ENCODE measurements around the gene AURKB. TPM values are rescaled to one million over a fixed set of nuclear protein-coding genes. Genes with fewer than 3 reads are reported as not detected.

The AURKB gene
- total RNA-seq, 1 donor from 2014 or later, result 7.6 TPM

DNA sequence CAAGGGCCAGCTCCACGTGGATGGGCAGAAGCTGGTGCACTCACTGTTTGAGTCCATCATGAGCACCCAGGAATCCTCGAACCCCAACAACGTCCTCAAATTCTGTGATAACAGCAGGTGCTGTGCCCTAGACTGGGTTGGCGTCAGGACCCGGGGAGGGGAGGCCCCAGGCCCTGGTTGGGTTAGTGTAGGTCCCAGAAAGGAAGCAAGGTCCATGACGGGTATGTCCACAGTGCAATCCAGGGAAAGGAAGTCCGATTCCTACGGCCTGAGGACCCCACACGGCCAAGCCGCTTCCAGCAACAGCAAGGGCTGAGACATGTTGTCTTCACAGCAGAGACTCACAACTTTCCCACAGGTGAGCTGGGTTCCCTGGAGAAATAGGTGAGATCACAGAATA is 45.9 kb upstream of the AURKB start:
- Histone ChIP-seq H3K9ac (ENCODE audit: low read length) (no peak overlapping the region), H3K36me3 (ENCODE audit: insufficient read depth, low read length) (peaks cover 15% of the 10 kb centered on the region), H3K9me3 (ENCODE audit: insufficient read depth, low read depth, low read length) (no peaks in the 10 kb centered on the region), H3K27ac (ENCODE audit: low read depth, low read length) (no peak overlapping the region), H3K27me3 (ENCODE audit: insufficient read depth, low read length) (no peaks in the 10 kb centered on the region), H2AFZ (ENCODE audit: low read depth, low read length) (no peak overlapping the region), H3K4me3 (ENCODE audit: insufficient read depth, low read depth, low read length) (no peak overlapping the region), H4K20me1 (ENCODE audit: insufficient read depth, low read length) (no peaks in the 10 kb centered on the region), H3K79me2 (ENCODE audit: insufficient read depth, low read length) (peaks cover 18% of the 10 kb centered on the region), H3K4me2 (ENCODE audit: low read length) (no peak overlapping the region), H3K4me1 (ENCODE audit: insufficient read depth, low read length) (no peaks in the 10 kb centered on the region)
- Mint-ChIP-seq H3K4me1 (ENCODE audit: low read depth, unreplicated experiment) (no peaks in the 10 kb centered on the region), H3K27ac (ENCODE audit: unreplicated experiment) (no peak overlapping the region), H3K9me3 (ENCODE audit: unreplicated experiment) (no peaks in the 10 kb centered on the region), H3K27me3 (ENCODE audit: low read depth, unreplicated experiment) (no peaks in the 10 kb centered on the region), H3K4me3 (ENCODE audit: unreplicated experiment) (no peak overlapping the region), H3K36me3 (ENCODE audit: low read depth, unreplicated experiment) (peaks cover 6% of the 10 kb centered on the region)
- no peak for TF ChIP-seq EZH2 (IDR thresholded peaks at IDR 0.05; ENCODE audit: insufficient read depth, low read length)
- TF ChIP-seq, protein P1, sequence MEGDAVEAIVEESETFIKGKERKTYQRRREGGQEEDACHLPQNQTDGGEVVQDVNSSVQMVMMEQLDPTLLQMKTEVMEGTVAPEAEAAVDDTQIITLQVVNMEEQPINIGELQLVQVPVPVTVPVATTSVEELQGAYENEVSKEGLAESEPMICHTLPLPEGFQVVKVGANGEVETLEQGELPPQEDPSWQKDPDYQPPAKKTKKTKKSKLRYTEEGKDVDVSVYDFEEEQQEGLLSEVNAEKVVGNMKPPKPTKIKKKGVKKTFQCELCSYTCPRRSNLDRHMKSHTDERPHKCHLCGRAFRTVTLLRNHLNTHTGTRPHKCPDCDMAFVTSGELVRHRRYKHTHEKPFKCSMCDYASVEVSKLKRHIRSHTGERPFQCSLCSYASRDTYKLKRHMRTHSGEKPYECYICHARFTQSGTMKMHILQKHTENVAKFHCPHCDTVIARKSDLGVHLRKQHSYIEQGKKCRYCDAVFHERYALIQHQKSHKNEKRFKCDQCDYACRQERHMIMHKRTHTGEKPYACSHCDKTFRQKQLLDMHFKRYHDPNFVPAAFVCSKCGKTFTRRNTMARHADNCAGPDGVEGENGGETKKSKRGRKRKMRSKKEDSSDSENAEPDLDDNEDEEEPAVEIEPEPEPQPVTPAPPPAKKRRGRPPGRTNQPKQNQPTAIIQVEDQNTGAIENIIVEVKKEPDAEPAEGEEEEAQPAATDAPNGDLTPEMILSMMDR (IDR thresholded peaks at IDR 0.05; ENCODE audit: insufficient read depth, low read depth, low read length), result no peak
- DNase-seq (ENCODE audit: low read depth) (no peak), FAIRE-seq (no peak)

DNA sequence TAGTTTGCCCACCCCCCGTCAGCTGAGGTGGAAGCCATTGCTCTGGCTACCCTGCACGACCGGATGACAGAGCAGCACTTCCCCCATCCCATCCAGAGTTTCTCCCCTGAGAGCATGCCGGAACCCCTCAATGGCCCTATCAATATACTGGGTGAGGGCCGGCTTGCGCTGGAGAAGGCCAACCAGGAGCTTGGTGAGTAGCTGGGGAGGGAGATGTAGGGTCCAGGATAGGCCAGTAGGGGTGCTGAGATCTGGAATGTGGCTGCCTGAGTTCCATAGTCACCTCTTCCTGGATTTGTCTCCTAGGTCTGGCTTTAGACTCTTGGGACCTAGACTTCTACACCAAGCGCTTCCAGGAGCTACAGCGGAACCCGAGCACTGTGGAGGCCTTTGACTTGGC is 45.1 kb upstream of the AURKB start:
- FAIRE-seq, result no peak
- Mint-ChIP-seq H3K36me3 (ENCODE audit: low read depth, unreplicated experiment) (peaks cover 6% of the 10 kb centered on the region), H3K9me3 (ENCODE audit: unreplicated experiment) (no peaks in the 10 kb centered on the region), H3K27ac (ENCODE audit: unreplicated experiment) (no peak overlapping the region), H3K27me3 (ENCODE audit: low read depth, unreplicated experiment) (no peaks in the 10 kb centered on the region), H3K4me1 (ENCODE audit: low read depth, unreplicated experiment) (no peaks in the 10 kb centered on the region), H3K4me3 (ENCODE audit: unreplicated experiment) (no peak overlapping the region)
- Histone ChIP-seq H3K36me3 (ENCODE audit: insufficient read depth, low read length) (peaks cover 15% of the 10 kb centered on the region), H3K4me3 (ENCODE audit: insufficient read depth, low read depth, low read length) (no peak overlapping the region), H3K27ac (ENCODE audit: low read depth, low read length) (no peak overlapping the region), H3K4me2 (ENCODE audit: low read length) (no peak overlapping the region), H3K9me3 (ENCODE audit: insufficient read depth, low read depth, low read length) (no peaks in the 10 kb centered on the region), H3K9ac (ENCODE audit: low read length) (no peak overlapping the region), H3K4me1 (ENCODE audit: insufficient read depth, low read length) (no peaks in the 10 kb centered on the region), H4K20me1 (ENCODE audit: insufficient read depth, low read length) (no peaks in the 10 kb centered on the region), H3K79me2 (ENCODE audit: insufficient read depth, low read length) (peaks cover 26% of the 10 kb centered on the region), H2AFZ (ENCODE audit: low read depth, low read length) (no peak overlapping the region), H3K27me3 (ENCODE audit: insufficient read depth, low read length) (no peaks in the 10 kb centered on the region)
- TF ChIP-seq EZH2 (IDR thresholded peaks at IDR 0.05; ENCODE audit: insufficient read depth, low read length), result no peak
- TF ChIP-seq, protein P1 (IDR thresholded peaks at IDR 0.05; ENCODE audit: insufficient read depth, low read depth, low read length), result no peak
- DNase-seq (ENCODE audit: low read depth), result no peak

DNA sequence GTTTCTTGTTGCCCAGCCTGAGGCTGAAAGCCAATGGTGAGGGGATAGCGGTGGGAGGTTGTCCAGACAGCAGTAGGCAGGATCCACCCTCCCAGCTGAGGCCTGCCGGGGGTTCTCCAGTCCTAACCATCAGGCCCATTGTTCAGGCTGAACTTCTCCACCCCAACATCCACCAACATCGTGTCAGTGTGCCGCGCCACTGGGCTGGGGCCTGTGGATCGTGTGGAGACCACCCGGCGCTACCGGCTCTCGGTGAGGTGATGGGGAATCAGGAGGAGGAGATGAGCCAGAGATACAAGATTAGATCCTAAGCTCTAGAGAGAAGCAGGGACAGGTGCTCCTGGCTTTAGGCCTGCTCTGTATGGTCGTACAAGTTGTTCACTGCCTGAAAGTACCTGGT is 44.5 kb upstream of the AURKB start:
- H3K27me3 Mint-ChIP-seq (ENCODE audit: low read depth, unreplicated experiment), result no peaks in the 10 kb centered on the region
- peaks cover 4% of the 10 kb centered on the region for H3K4me1 Mint-ChIP-seq (ENCODE audit: low read depth, unreplicated experiment)
- no peak overlapping the region for H3K9ac ChIP-seq (ENCODE audit: low read length)
- no peak overlapping the region for H3K4me2 ChIP-seq (ENCODE audit: low read length)
- H3K27ac ChIP-seq (ENCODE audit: low read depth, low read length), result no peak overlapping the region
- TF ChIP-seq, protein P1 (IDR thresholded peaks at IDR 0.05; ENCODE audit: insufficient read depth, low read depth, low read length), result no peak
- no peak for TF ChIP-seq EZH2 (IDR thresholded peaks at IDR 0.05; ENCODE audit: insufficient read depth, low read length)
- H3K36me3 Mint-ChIP-seq (ENCODE audit: low read depth, unreplicated experiment), result peaks cover 6% of the 10 kb centered on the region
- no peaks in the 10 kb centered on the region for H3K27me3 ChIP-seq (ENCODE audit: insufficient read depth, low read length)
- H3K27ac Mint-ChIP-seq (ENCODE audit: unreplicated experiment), result no peak overlapping the region
- DNase-seq (ENCODE audit: low read depth), result no peak
- no peak overlapping the region for H2AFZ ChIP-seq (ENCODE audit: low read depth, low read length)
- no peaks in the 10 kb centered on the region for H4K20me1 ChIP-seq (ENCODE audit: insufficient read depth, low read length)
- H3K4me1 ChIP-seq (ENCODE audit: insufficient read depth, low read length), result peaks cover 5% of the 10 kb centered on the region
- H3K79me2 ChIP-seq (ENCODE audit: insufficient read depth, low read length), result peaks cover 32% of the 10 kb centered on the region
- no peak overlapping the region for H3K4me3 Mint-ChIP-seq (ENCODE audit: unreplicated experiment)
- H3K4me3 ChIP-seq (ENCODE audit: insufficient read depth, low read depth, low read length), result no peak overlapping the region
- H3K9me3 ChIP-seq (ENCODE audit: insufficient read depth, low read depth, low read length), result no peaks in the 10 kb centered on the region
- H3K9me3 Mint-ChIP-seq (ENCODE audit: unreplicated experiment), result no peaks in the 10 kb centered on the region
- peaks cover 15% of the 10 kb centered on the region for H3K36me3 ChIP-seq (ENCODE audit: insufficient read depth, low read length)
- no peak for FAIRE-seq
